CD4-positive, alpha-beta T cell treated with Interleukin-10 for 1 hour (primary cell): ENCODE measurements around the gene CAPN9.
"Not testable (repeated sequence)": the region's sequence is repeated elsewhere in the genome, so short reads cannot be mapped to it uniquely, and the experiment has no call there.

Source experiments
- DNase-seq: peaks from one replicate; pipeline ENCODE4 v3.0.0-alpha.2; 2020

The CAPN9 gene

GRCh38 chr1:230749150-230749549, 2.0 kb downstream of the CAPN9 start:
- DNase-seq: no peak

- DNase-seq: no peak
These were observed 2.4 kb downstream of the CAPN9 start for GRCh38 chr1:230749635-230750034.

GRCh38 chr1:230750576-230750975, 3.4 kb downstream of the CAPN9 start:
- DNase-seq: no peak

GRCh38 chr1:230750986-230751625, 3.9 kb downstream of the CAPN9 start:
- DNase-seq: no peak

GRCh38 chr1:230752407-230752806, 5.2 kb downstream of the CAPN9 start:
- no peak for DNase-seq

GRCh38 chr1:230753191-230753585, 6.0 kb downstream of the CAPN9 start:
- DNase-seq: no peak

- peak; percentile 37 for DNase-seq
These were observed 6.5 kb downstream of the CAPN9 start for GRCh38 chr1:230753586-230754251.

- no peak for DNase-seq
These were observed 7.6 kb downstream of the CAPN9 start for GRCh38 chr1:230754796-230755195.

GRCh38 chr1:230757856-230758708, 10.9 kb downstream of the CAPN9 start:
- DNase-seq: no peak

GRCh38 chr1:230758709-230759368, 11.7 kb downstream of the CAPN9 start:
- no peak for DNase-seq

GRCh38 chr1:230759369-230760065, 12.3 kb downstream of the CAPN9 start:
- DNase-seq: no peak

- DNase-seq: no peak
These were observed 13.2 kb downstream of the CAPN9 start for GRCh38 chr1:230760360-230760827.

GRCh38 chr1:230761443-230762167, 14.4 kb downstream of the CAPN9 start:
- no peak for DNase-seq

GRCh38 chr1:230763927-230764591, 16.9 kb downstream of the CAPN9 start:
- no peak for DNase-seq

- no peak for DNase-seq
These were observed 19.1 kb downstream of the CAPN9 start for GRCh38 chr1:230766318-230766717.

GRCh38 chr1:230767859-230768612, 20.8 kb downstream of the CAPN9 start:
- not testable (repeated sequence) for DNase-seq

GRCh38 chr1:230768903-230769570, 21.8 kb downstream of the CAPN9 start:
- no peak for DNase-seq

GRCh38 chr1:230770317-230770716, 23.1 kb downstream of the CAPN9 start:
- no peak for DNase-seq

- no peak for DNase-seq
These were observed 24.7 kb downstream of the CAPN9 start for GRCh38 chr1:230771773-230772354.
